Activated gamma-delta T cell treated with anti-CD3 and anti-CD28 coated beads, Interleukin-2, amount 50 U/mL, for 16 hours (primary cell): ENCODE measurements around the gene KIF18A.

Experiments
- DNase-seq: peaks from one replicate; pipeline ENCODE4 v3.0.0-alpha.2; 2020; ENCODE audit warnings: low read depth

Gene KIF18A

DNA sequence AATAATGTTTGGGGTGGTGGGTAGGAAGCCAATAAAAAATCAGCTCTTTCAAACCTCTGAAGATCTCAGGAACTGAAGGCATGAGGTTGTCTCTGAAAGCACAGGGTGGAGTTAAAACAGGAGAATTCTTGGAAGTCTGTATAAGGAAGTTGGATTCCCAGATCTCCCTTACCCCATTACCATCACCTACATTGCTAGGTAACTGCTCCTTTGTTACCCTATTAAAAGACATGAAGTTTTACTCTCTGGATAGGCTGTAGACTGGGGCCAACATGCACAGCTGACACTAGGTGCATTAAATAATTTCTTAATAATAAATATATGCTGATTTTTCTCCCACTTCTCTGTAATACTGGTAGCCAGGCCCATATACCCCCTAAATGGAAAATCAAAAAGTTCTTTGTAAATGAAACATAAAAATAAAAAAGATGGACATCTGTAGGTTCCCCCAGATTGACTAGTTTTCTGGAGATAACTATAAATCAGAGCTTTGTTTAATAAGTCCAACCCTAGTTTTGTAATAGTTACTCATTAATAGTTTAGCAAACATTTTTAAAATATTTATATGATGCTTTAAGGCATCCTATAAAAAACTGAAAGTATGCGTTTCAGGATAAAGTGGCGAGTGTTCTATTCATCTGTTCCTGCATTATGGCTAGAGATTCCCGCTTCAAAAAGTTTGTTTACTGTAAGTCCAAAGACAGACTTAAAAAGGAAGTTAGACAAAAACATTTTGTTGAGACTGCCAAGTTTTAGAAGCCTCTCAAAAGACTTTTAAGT lies 63.8 kb downstream of the KIF18A start:
- DNase-seq: no peak

- no peak for DNase-seq
These were observed 67.6 kb downstream of the KIF18A start for GRCh38 chr11:28040384-28040783.

- no peak for DNase-seq
These were observed 69.2 kb downstream of the KIF18A start for GRCh38 chr11:28038775-28039174.

GRCh38 chr11:28026634-28027290 lies 81.2 kb downstream of the KIF18A start:
- no peak for DNase-seq

GRCh38 chr11:28017816-28018215 lies 90.1 kb downstream of the KIF18A start:
- no peak for DNase-seq

GRCh38 chr11:28011813-28012212 lies 96.1 kb downstream of the KIF18A start:
- DNase-seq: no peak

- no peak for DNase-seq
These were observed 98.0 kb downstream of the KIF18A start for GRCh38 chr11:28009996-28010395.

GRCh38 chr11:28009388-28009787 lies 98.6 kb downstream of the KIF18A start:
- no peak for DNase-seq

DNA sequence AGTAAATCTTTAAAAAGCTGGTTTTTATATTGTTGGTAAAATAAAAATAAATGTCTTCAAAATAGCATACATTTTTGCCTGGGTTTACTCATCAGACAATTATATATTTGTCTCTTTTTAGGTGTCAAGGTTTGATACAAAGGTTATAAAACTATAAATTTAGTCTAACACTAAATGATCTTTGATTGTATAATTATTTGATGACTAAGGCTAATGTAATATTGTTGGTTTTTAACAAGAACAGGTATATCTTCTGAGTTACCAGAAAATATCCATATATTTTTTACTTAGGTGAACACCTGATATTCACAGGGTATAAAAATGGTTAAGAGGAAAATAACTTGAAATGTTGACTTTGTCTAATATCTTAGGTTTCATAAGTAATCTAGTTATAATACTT lies 104.3 kb downstream of the KIF18A start:
- no peak for DNase-seq

DNA sequence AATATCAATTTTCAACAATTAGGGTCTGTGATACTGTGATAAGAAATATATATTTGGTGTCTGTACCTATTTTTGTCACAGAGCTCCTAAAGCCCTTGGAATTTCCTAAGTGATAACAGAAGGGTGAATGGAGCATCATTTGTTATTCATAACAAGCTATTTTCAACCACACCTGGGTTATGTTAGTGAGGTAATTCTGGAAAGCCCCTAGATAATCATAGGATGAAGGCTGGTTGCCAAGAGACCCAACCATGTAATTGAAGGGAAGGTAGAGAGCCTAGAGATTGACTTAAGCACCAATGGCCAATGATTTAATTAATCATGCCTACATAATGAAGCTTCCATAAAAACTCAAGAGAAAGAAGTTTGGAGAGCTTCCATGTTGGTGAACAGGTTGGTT lies 109.4 kb downstream of the KIF18A start:
- DNase-seq: no peak

DNA sequence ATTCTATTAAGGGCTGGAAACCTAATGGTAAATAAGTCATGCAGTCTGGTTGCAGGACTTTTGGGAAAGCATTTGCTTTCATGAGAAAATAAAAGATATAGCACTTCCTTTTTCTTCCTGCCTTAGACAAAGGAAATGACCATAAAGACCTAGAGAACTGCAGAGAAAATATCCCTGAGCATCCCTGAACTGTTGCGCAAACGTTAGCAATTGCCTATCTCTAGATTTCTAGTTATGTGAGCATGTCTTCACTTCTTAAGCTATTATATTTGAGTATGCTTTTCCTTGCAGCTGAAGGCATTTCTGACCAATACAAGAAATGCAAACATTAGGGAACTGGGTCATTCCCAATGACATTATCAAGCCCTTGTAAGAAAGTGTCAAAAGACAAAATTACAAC lies 110.6 kb downstream of the KIF18A start:
- no peak for DNase-seq

DNA sequence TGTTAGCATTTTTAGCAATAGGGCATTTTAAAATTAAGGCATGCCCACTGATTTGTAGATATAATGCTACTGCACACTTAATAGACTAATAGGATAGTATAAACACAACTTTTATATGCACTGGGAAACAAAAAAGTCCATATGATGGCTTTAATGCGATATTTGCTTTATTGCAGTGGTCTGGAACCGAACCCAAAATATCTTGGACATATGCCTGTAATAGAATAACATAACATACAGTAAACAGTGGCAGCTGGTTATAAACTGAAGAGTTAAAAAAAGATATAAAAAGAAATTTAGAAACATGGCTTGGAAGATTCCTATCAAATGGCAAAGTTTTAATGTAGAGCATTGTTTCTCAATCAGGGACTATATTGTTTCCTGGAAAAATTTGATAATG lies 111.9 kb downstream of the KIF18A start:
- DNase-seq: no peak

GRCh38 chr11:27995083-27995482 lies 112.9 kb downstream of the KIF18A start:
- DNase-seq: no peak

- DNase-seq: no peak
These were observed 116.2 kb downstream of the KIF18A start for GRCh38 chr11:27991736-27992135.

GRCh38 chr11:27977527-27977926 lies 130.4 kb downstream of the KIF18A start:
- no peak for DNase-seq

- no peak for DNase-seq
These were observed 130.9 kb downstream of the KIF18A start for GRCh38 chr11:27977031-27977430.

GRCh38 chr11:27976262-27976661 lies 131.7 kb downstream of the KIF18A start:
- no peak for DNase-seq

GRCh38 chr11:27973851-27974536 lies 134.0 kb downstream of the KIF18A start:
- DNase-seq: no peak

GRCh38 chr11:27972522-27973170 lies 135.3 kb downstream of the KIF18A start:
- DNase-seq: no peak

DNA sequence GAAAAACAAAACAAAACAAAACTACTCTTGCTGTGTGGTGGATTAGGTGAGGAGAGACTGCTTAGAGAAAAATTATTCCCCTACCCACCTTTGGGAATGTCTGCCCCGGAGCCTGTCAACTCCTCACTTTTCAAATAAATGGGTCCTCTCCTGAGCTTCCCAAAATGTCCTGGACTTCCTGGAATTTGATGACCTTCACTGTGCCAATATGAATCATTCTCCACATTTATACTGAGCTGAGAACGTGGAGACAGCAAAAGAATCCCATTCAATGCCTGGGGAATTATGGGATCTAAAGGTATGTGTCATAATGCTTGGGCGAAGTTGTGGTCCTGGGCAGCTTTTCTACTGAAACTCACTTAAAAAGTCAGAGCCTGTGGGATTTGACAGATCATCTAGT lies 136.8 kb downstream of the KIF18A start:
- no peak for DNase-seq
